NOMO-1 treated with DMSO at 0.1 percent for 48 hours (cell line): ENCODE data around the gene SNX4.
"Not testable (repeated sequence)": the region's sequence is repeated elsewhere in the genome, so short reads cannot be mapped to it uniquely, and the experiment has no call there.

ENCODE experiments used
- DNase-seq: peaks from one replicate; lab custom pipeline; 2025; ENCODE audit not compliant: unreplicated experiment; lab: John Stamatoyannopoulos, UW

Gene SNX4

DNA sequence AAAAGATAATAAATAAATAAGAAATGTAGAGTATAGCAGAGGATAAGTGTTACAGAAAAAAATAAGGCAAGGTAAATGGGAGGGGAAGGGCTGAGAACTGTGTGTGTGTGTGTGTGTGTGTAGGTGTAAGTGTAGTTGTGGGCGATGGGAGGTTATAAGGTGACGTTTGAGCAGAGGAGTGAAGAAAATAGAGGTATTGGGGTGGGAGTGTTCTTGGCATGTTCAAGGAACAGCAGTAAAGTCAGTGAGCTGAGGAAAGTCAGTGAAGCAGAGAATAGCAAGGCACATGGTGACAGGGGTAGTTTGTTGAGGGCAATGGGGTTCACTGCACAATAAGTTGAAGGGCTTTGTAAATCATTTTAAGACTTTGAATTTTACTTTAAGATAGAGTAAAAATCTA is 113.9 kb downstream of the SNX4 start:
- no peak for DNase-seq

DNA sequence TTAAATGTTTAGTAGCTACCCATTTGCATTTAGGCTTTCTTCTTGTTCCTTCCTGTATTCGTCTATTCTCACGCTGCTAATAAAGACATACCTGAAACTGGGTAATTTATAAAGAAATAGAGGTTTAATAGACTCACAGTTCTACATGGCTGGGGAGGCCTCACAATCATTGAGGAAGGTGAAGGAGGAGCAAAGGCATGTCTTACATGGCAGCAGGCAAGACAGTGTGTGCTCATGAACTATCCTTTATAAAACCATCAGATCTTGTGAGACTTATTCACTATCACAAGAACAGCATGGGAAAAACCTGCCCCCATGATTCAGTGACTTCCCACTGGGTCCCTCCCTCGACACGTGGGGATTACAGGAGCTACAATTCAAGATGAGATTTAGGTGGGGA is 114.5 kb downstream of the SNX4 start:
- DNase-seq: not testable (repeated sequence)

DNA sequence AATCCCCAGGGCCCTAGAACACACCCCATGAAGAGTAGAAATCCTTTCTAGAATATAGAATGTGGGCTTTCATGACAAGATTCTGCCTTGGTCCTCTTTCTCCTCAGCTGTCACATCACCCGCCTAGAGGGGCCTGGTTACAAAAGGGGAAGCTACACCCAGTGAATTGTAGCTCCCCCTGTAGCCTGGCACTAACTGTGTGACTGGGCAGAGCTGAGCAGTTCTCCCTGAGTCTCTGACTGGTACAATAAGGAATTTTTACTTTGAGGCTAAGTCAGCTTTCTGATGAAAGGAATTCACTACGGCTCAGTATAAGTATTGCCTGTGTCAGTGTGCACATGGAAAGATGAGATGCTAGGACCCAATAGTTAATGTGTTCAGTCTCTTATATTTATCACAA is 116.2 kb downstream of the SNX4 start:
- peak; percentile 20 for DNase-seq

DNA sequence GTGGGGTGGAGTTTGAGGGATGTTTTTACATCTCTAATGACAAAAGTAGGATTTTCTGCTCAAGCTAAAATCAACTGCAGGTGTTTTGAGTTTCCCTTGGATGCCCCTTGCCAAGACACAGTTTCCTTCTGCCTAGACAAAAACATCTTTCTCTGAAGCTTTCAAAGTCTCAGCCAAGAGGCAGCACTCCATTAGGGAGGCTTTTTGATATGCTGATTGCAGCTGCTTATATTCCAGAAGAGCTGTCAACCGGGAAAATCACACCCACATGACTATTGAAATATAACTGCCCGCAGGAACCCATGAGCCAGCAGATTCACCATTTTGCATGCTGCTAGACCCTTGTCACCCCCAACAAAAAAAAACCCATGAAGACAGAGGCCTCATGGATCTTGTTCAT is 117.4 kb downstream of the SNX4 start:
- DNase-seq: no peak

GRCh38 chr3:125401402-125401801 is 118.6 kb downstream of the SNX4 start:
- DNase-seq: no peak

DNA sequence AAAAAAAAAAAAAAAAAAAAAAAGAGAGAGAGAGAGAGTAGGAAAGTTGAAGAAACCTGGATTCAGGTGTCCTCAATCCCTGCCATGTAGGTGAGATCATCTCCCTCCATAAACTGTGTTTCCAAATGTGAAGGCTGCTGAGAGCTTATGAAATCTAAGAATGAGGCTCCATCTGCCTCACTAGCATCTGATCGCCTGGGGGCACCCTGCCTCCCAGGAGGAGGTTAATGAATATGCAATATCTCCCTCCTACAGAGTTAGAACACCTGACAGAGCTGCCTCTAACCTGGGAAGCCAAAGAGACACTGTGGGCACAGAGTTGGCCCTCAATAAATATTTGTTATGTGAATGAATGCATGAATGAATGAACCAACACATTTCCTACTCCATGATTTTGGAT is 121.0 kb downstream of the SNX4 start:
- DNase-seq: no peak
